Measurements from ENCODE around the gene ZNF764.

ZNF764 gene

DNA sequence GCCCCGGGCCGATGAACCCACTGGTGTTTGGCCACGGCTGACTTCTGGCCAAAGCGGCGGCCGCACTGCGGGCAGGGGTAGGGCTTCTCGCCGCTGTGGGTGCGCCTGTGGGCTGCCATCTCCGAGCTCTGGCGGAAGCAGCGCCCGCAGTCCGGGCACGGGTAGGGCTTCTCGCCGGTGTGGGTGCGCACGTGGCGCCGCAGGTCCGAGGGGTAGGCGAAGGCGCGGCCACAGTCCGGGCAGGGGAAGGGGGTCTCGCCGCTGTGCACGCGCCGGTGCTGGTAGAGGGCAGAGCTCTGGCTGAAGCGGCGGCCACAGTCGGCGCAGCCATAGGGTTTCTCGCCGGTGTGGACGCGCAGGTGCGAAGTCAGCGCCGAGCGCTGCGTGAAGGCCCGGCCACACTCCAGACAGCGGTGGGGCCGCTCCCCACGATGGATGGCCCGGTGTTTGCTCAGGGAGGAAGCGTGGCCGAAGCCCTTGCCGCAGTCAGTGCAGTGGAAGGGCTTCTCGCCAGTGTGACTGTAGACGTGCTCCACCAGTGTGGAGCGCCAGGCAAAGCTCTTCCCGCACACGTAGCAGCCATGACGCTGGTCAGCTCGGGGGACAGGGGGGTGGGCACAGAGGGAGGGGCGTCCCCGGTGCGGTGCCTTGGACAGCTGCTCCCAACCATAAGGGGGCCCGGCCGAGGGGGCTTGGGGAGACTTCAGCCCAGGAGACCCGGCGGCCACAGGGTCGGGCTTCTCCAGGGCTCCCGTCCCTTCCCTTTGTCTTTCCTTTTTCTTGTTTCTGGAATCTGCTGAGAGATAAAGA, 2.7 kb downstream of the ZNF764 start:
- H3K4me3 ChIP-seq (ENCODE audit: low read depth, low read length): no peak overlapping the region
- DNase-seq (ENCODE audit: low read depth): no peak
- TF ChIP-seq, protein P1, sequence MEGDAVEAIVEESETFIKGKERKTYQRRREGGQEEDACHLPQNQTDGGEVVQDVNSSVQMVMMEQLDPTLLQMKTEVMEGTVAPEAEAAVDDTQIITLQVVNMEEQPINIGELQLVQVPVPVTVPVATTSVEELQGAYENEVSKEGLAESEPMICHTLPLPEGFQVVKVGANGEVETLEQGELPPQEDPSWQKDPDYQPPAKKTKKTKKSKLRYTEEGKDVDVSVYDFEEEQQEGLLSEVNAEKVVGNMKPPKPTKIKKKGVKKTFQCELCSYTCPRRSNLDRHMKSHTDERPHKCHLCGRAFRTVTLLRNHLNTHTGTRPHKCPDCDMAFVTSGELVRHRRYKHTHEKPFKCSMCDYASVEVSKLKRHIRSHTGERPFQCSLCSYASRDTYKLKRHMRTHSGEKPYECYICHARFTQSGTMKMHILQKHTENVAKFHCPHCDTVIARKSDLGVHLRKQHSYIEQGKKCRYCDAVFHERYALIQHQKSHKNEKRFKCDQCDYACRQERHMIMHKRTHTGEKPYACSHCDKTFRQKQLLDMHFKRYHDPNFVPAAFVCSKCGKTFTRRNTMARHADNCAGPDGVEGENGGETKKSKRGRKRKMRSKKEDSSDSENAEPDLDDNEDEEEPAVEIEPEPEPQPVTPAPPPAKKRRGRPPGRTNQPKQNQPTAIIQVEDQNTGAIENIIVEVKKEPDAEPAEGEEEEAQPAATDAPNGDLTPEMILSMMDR (IDR thresholded peaks at IDR 0.05; ENCODE audit: control insufficient read depth, extremely low read depth, insufficient read depth): no peak

DNA sequence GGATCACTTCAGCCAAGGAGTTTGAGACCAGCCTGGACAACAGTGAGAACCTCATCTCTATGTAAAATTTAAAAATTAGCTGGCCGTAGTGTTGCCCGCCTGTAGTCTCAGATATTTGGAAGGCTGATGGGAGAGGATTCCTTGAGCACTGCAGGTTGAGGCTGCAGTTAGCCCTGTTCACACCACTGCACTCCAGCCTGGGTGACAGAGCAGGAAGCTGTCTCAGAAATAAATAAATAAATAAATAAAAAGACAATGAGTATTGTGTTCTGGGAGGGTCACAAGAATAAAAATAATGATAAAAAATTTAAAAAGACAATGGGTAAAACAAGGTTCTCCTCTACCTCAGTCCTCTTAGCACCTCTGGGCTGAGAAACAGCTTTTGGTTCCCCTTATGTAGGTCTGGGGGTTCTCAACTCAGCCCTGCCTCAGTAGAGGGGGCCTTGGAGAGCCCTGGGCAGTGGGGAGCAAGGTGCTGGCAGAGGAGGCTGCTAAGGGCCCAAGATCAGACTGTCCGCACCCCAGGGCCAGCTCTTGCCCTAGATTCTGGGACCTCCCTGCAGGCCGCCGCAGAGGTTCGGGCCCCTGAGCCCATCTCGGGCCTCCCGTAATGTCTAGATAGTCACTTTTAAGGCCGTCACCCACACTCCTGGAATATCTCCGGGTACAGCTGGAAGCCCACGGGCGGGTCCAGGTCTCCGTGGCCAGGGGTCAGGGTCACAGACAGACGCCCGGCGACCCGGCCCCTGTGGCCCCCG, 3.4 kb downstream of the ZNF764 start:
- DNase-seq (ENCODE audit: low read depth): no peak
- no peak overlapping the region for H3K4me3 ChIP-seq (ENCODE audit: low read depth, low read length)
- TF ChIP-seq, protein P1 (IDR thresholded peaks at IDR 0.05; ENCODE audit: control insufficient read depth, extremely low read depth, insufficient read depth): no peak

DNA sequence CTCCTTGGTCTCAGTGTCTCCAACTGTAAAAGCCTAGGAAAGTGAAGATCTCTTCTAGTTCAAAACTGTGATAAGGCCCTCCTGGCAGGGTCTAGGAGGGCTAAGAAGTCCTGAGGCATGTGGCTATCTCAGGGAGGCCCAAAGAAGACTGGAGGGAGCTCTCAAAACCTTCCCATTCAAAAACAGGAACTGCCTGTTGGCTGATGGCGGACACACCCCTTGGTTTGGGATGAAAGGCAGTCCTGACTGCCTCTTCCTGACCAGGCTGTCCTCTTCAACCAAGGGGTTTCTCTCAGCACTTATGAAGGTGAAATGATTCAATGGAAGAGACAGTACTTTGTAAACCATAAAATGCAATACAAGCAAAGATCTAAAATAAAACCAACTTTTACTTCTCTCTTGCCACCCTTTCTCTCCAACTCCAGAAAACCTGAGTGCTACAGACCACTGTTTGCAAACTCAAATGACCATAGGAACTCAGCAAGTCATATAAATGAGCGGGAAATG, 4.7 kb downstream of the ZNF764 start:
- no peak overlapping the region for H3K4me3 ChIP-seq (ENCODE audit: low read depth, low read length)
- TF ChIP-seq, protein P1 (IDR thresholded peaks at IDR 0.05; ENCODE audit: control insufficient read depth, extremely low read depth, insufficient read depth): no peak
- DNase-seq (ENCODE audit: low read depth): no peak

DNA sequence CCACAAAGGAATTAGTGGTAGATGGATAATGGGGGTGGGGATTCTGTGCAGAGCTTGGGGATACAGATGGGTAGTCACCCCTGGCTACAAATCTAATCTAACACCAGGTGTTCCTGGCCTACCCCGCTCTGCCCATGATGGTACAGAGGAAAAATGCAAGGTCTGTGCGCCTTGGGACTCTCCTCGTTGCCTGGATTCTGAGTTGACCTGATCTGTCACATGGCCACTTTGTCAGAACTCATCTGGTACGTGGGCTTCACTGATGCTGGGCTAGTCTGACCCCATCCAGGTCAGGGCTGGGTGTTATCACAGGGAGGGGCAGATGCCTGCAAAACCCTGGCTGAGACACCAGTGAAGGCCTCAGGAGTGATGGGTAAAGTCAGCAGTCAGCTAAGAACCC, 5.2 kb downstream of the ZNF764 start:
- H3K4me3 ChIP-seq (ENCODE audit: low read depth, low read length): no peak overlapping the region
- no peak for DNase-seq (ENCODE audit: low read depth)
- TF ChIP-seq, protein P1 (IDR thresholded peaks at IDR 0.05; ENCODE audit: control insufficient read depth, extremely low read depth, insufficient read depth): no peak

DNA sequence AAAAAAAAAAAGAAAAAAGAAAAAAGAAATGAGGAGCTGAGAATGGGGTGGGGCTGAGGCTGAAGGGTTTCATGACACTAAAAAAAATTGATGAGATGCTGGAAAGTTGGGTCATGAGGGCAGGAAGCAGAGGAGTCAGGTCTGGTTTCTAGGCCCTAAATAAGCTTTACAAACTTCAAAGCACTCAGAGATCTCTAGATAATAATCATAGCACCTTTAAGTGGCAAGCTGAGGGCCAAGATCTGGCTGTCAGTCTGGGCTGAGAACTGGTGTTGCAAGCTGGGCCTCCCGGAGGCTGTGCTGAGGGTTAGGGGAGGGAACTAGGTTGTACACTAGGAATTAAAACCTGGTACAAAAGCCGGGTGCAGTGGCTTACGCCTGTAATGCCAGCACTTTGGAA, 6.4 kb downstream of the ZNF764 start:
- TF ChIP-seq, protein P1 (IDR thresholded peaks at IDR 0.05; ENCODE audit: control insufficient read depth, extremely low read depth, insufficient read depth): no peak
- no peak overlapping the region for H3K4me3 ChIP-seq (ENCODE audit: low read depth, low read length)
- DNase-seq (ENCODE audit: low read depth): no peak

DNA sequence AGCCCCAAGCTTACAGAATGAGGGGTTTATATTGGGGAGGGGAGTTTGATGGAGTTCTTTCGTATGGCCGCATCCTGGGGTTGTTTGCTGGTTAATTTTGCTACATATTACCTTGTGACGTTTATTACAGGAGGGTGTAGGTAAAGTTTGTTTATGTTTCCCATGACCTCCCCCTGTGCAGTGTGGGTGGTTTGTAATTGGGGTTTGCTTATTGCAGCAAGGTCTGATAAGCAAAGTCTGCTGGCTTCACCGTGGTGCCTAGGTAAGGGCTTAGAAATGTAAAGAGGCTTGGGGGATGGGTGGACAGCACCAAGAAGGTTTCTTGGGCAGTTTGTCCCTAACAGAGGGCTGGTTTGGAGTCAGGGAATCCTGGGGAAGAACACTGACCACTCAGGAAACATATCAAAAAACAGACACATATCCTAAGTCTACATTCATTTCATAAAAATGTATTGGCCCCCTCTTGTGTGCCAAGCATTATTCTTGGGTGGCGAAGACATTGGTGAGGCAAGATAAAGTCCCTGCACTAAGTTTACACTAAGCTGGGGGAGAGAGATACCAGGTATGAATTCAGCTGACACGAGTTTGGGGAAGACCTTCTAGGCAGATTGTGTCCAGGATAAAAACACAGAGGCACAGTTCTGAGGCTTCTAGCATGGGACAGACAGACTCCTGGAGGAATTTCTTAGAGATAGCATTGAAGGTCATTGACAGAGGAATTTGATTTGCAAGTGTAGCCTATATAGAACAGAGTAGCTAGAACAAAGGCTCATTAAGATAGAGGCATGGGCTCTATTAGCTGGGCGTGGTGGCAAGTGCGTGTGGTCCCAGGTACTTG, 9.5 kb downstream of the ZNF764 start:
- no peak overlapping the region for H3K4me3 ChIP-seq (ENCODE audit: low read depth, low read length)
- TF ChIP-seq, protein P1 (IDR thresholded peaks at IDR 0.05; ENCODE audit: control insufficient read depth, extremely low read depth, insufficient read depth): no peak
- no peak for DNase-seq (ENCODE audit: low read depth)

All from LNCaP clone FGC (cell line).